A549 treated with Hydrocortisone at 1 μM for 4 hours (cell line): Measurements from ENCODE around the gene LRIT1. TPM values are rescaled to one million over a fixed set of nuclear protein-coding genes. Genes with fewer than 3 reads are reported as not detected.

Experiments used
- total RNA-seq: library from RNA; stranded (reverse); fragments of 200-300 nt; extraction: Qiagen RNA extraction; gene quantifications from 5 replicates; pipeline ENCODE4 v1.2.3, GENCODE V29; 2022

The LRIT1 gene, protein sequence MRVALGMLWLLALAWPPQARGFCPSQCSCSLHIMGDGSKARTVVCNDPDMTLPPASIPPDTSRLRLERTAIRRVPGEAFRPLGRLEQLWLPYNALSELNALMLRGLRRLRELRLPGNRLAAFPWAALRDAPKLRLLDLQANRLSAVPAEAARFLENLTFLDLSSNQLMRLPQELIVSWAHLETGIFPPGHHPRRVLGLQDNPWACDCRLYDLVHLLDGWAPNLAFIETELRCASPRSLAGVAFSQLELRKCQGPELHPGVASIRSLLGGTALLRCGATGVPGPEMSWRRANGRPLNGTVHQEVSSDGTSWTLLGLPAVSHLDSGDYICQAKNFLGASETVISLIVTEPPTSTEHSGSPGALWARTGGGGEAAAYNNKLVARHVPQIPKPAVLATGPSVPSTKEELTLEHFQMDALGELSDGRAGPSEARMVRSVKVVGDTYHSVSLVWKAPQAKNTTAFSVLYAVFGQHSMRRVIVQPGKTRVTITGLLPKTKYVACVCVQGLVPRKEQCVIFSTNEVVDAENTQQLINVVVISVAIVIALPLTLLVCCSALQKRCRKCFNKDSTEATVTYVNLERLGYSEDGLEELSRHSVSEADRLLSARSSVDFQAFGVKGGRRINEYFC
- not detected in 5 replicates for total RNA-seq

GRCh38 chr10:84241185-84241790, at the start of gene LRIT1:
Gene LRIT1, minus strand, starts transcription at chr10:84241546. Its CDS starts 107 bp downstream, at chr10:84241439.

DNA sequence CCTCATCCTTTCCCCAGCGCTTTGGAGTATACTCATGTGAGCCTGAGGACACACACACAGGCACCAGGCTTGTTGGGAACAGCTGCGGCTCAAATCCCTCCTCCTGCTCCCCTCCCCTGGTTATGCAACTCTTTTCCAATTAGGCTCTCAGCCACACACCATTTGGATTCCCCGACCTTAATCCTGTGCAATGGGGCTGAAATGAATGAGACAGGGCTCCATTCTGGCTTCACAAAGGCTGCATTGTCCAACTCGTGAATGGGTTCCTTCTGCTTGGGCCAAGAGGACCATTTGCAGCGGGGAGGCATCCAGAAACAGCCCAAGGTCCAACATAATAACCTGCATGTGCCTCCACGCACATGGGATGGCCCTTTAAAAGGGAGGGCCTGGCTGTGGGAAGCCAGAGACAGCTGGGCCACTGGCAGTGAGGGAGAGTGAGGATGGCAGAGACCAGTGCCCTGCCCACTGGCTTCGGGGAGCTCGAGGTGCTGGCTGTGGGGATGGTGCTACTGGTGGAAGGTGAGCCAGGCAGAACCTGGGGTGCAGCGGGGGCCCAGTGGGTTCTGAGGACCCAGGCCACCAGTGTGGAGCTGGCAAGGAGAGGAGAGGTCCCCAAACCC, 3.4 kb upstream of the LRIT1 start, which contains the start of gene RGR:
TSS of gene RGR (plus strand) at position 403 of the 620 bp plus-strand sequence. CDS start at position 441, 38 bp downstream.

DNA sequence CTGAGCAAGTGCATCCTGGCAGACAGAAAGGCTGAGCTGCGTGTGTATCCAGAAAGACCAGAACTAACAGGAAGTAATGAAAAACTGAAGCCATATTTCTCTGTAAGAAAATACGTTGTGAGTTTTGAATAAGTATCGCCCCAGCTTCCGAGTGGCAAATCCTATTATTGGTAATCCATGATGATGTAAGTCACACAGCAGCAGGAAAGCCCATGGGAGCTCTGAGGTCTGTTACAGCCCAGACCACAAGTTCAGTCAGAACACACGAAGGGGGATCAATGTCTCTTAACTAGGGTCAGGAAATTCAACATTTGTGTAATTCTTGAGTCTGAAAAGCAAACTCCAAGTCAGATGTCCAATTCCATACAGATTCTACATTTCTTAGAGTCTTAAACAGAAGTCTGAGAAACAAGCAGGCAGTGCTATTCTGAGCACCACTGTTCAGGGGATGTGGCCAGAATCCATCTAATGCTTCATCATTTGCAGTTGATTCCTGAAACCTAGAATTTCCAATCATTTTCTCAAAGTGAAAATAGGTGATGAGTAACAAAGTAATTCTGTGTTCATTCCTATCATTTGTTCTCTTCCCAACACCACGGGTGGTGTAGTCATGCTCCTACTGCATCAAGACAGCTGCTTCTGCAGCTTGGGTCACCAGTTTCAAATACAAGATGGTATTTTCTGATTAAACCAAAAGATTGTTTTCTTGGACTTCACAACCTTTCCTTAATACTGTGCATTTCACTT, 15.7 kb downstream of the LRIT1 start, which contains the start of gene LRIT2:
TSS of gene LRIT2 (minus strand) at position 118 of the 747 bp plus-strand sequence. CDS start at position 94, 24 bp downstream.

GRCh38 chr10:84194424-84195043, 46.8 kb downstream of the LRIT1 start, which contains the start of gene CDHR1:
Gene CDHR1, plus strand, starts transcription at chr10:84194537. Its CDS starts 224 bp downstream, at chr10:84194761.

Other genes with a start within 250 kb of the LRIT1 start
- 196 to 232 TPM (median 208 TPM) in 5 replicates for gene GHITM, start 102.0 kb downstream of the LRIT1 start, total RNA-seq
- not detected in 5 replicates for gene GPR15LG, start 67.7 kb downstream of the LRIT1 start, total RNA-seq
- 0.02 to 0.12 TPM (median 0.09 TPM) in 5 replicates for gene CDHR1, start 47.0 kb downstream of the LRIT1 start, total RNA-seq
- not detected in 5 replicates for gene LRIT2, start 16.0 kb downstream of the LRIT1 start, total RNA-seq
- not detected in 5 replicates for gene RGR, start 3.5 kb upstream of the LRIT1 start, total RNA-seq
- 9.6 to 13.1 TPM (median 10.8 TPM) in 5 replicates for gene CCSER2, start 87.0 kb upstream of the LRIT1 start, total RNA-seq